SH-SY5Y (cell line): ENCODE measurements around the gene SART1.

Source experiments
- GATA2 ChIP-seq: IDR thresholded peaks from 2 replicates; pipeline ENCODE4 v1.6.1; 2011; ENCODE audit warnings: mild to moderate bottlenecking, low read depth, low read length
- GATA3 ChIP-seq: IDR thresholded peaks from 2 replicates; pipeline ENCODE4 v1.6.1; 2011; ENCODE audit warnings: low read depth, mild to moderate bottlenecking, low read length, moderate library complexity

DNA sequence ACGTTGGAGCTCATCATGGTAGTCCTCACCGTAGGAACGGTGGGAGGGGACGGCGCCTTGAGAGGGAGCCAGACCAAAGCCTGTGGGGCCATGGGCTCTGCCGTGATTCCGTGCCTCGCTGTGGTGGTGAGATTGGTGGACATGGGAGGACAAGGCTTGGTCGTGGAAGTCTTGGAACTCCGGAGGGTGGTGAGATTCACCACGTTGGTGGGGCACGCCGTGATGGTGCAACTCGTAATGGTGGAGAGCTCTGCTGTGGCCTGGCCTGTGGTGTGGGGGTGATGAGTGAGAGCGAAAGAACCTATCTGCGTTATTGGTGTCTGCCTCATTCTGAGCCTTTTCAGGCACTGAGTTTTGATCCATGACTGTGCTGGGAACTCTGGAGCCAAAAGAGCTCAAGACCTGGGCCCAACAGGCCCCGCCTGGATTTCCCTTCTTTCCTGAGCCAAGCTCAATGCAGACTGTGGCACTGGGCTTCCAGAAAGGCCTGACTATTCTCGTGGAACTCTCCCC, 64.5 kb downstream of the SART1 start, which contains the start of gene CATSPER1:
- TF ChIP-seq GATA2 (no peak), GATA3 (no peak)
